ENCODE results near the gene GDPD4.

GRCh38 chr11:77209663-77210062 lies 91.8 kb downstream of the GDPD4 start:
- TF ChIP-seq, protein P1, sequence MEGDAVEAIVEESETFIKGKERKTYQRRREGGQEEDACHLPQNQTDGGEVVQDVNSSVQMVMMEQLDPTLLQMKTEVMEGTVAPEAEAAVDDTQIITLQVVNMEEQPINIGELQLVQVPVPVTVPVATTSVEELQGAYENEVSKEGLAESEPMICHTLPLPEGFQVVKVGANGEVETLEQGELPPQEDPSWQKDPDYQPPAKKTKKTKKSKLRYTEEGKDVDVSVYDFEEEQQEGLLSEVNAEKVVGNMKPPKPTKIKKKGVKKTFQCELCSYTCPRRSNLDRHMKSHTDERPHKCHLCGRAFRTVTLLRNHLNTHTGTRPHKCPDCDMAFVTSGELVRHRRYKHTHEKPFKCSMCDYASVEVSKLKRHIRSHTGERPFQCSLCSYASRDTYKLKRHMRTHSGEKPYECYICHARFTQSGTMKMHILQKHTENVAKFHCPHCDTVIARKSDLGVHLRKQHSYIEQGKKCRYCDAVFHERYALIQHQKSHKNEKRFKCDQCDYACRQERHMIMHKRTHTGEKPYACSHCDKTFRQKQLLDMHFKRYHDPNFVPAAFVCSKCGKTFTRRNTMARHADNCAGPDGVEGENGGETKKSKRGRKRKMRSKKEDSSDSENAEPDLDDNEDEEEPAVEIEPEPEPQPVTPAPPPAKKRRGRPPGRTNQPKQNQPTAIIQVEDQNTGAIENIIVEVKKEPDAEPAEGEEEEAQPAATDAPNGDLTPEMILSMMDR (IDR thresholded peaks at IDR 0.05 in 8 of 11, conservative IDR thresholded peaks at IDR 0.05 in 3 of 11), result no peak
- TF ChIP-seq POLR2AphosphoS5 (IDR thresholded peaks at IDR 0.05), result no peak

Measured in spleen (tissue), 7 donors.